Muscle of arm (tissue), 12 donors: ENCODE measurements around the gene SPAST. TPM values are rescaled to one million over a fixed set of nuclear protein-coding genes. Genes with fewer than 3 reads are reported as not detected.
"Not testable (repeated sequence)": the region's sequence is repeated elsewhere in the genome, so short reads cannot be mapped to it uniquely, and the experiment has no call there.

Experiments
- DNase-seq: peaks from one replicate; pipeline ENCODE4 v3.0.0-alpha.2; 2013
- polyA plus RNA-seq, 12 donors: library from polyadenylated mRNA; unstranded; fragments of 120-200 nt; gene quantifications; one replicate each; pipeline ENCODE4 v1.2.1, GENCODE V29; 2013; ENCODE audit not compliant: insufficient read length in 12 of 12

The SPAST gene
- polyA plus RNA-seq, 12 donors = 16.5 to 23.0 (median 21.3) TPM; not detected in 1

- no peak for DNase-seq
Observed at GRCh38 chr2:32118055-32118454, 54.7 kb downstream of the SPAST start.

- no peak for DNase-seq
Observed at GRCh38 chr2:32119161-32119560, 55.8 kb downstream of the SPAST start.

- DNase-seq = no peak
Observed at GRCh38 chr2:32124660-32125059, 61.3 kb downstream of the SPAST start.

GRCh38 chr2:32128636-32129035 lies 65.3 kb downstream of the SPAST start:
- DNase-seq = no peak

- DNase-seq = no peak
Observed at GRCh38 chr2:32129086-32129485, 65.7 kb downstream of the SPAST start.

- DNase-seq = no peak
Observed at GRCh38 chr2:32135409-32135808, 72.1 kb downstream of the SPAST start.

GRCh38 chr2:32136097-32136496 lies 72.7 kb downstream of the SPAST start:
- DNase-seq = no peak

- not testable (repeated sequence) for DNase-seq
Observed at GRCh38 chr2:32151544-32151943, 88.2 kb downstream of the SPAST start.

GRCh38 chr2:32159678-32160077 lies 96.3 kb downstream of the SPAST start:
- DNase-seq = no peak

- no peak for DNase-seq
Observed at GRCh38 chr2:32161296-32161695, 97.9 kb downstream of the SPAST start.

GRCh38 chr2:32164254-32164653 lies 100.9 kb downstream of the SPAST start:
- not testable (repeated sequence) for DNase-seq

- not testable (repeated sequence) for DNase-seq
Observed at GRCh38 chr2:32165027-32165347, 101.6 kb downstream of the SPAST start.

GRCh38 chr2:32166115-32166574 lies 102.8 kb downstream of the SPAST start:
- DNase-seq = no peak

GRCh38 chr2:32168513-32168912 lies 105.2 kb downstream of the SPAST start:
- DNase-seq = no peak

- DNase-seq = no peak
Observed at GRCh38 chr2:32172870-32173269, 109.5 kb downstream of the SPAST start.

GRCh38 chr2:32182667-32183066 lies 119.3 kb downstream of the SPAST start:
- no peak for DNase-seq

GRCh38 chr2:32189011-32189410 lies 125.7 kb downstream of the SPAST start:
- no peak for DNase-seq

GRCh38 chr2:32192418-32192817 lies 129.1 kb downstream of the SPAST start:
- no peak for DNase-seq

- DNase-seq = no peak
Observed at GRCh38 chr2:32200814-32201213, 137.5 kb downstream of the SPAST start.

GRCh38 chr2:32203428-32203827 lies 140.1 kb downstream of the SPAST start:
- DNase-seq = not testable (repeated sequence)
